ENCODE results near the gene MYH8. TPM values are rescaled to one million over a fixed set of nuclear protein-coding genes. Genes with fewer than 3 reads are reported as not detected.

Gene MYH8
- total and polyA plus RNA-seq, 4 experiments from 2014 or later, result not detected

- intact Hi-C loops (cut with micrococcal nuclease), result no loop called here
- H3K36me3 Mint-ChIP-seq, result no peaks in the 10 kb centered on the region
- CTCF ChIA-PET (ENCODE audit: partially characterized antibody), result no interaction called here
- Histone ChIP-seq H3K27ac (ENCODE audit: low read depth, low read length) (no peak overlapping the region), H3K4me3 (ENCODE audit: low read length in 2 of 2) (no peak overlapping the region), H3K36me3 (ENCODE audit: insufficient read depth, low read length) (no peaks in the 10 kb centered on the region), H3K9me3 (ENCODE audit: control insufficient read depth in 1 of 2, low read length in 2 of 2) (no peaks in the 10 kb centered on the region), H3K4me1 (ENCODE audit: insufficient read depth, low read length) (no peaks in the 10 kb centered on the region), H3K27me3 (ENCODE audit: insufficient read depth, low read length) (no peaks in the 10 kb centered on the region)
- H3K27ac Mint-ChIP-seq, result no peak overlapping the region
- peaks cover 7 to 13% of the 10 kb centered on the region in 2 donors for H3K27me3 Mint-ChIP-seq
- no peak for DNase-seq
- H3K9me3 Mint-ChIP-seq, result peaks cover 0 to 16% (median 5%) of the 10 kb centered on the region in 8 donors
- POLR2A ChIA-PET (ENCODE audit: partially characterized antibody), result no interaction called here
- no peaks in the 10 kb centered on the region for H3K4me1 Mint-ChIP-seq
- H3K4me3 Mint-ChIP-seq, result no peak overlapping the region
These were observed 18.1 kb upstream of the MYH8 start for GRCh38 chr17:10439816-10440215.

- Histone ChIP-seq H3K36me3 (ENCODE audit: insufficient read depth, low read length) (no peaks in the 10 kb centered on the region), H3K4me1 (ENCODE audit: insufficient read depth, low read length) (no peaks in the 10 kb centered on the region), H3K27ac (ENCODE audit: low read depth, low read length) (no peak overlapping the region), H3K4me3 (ENCODE audit: low read length in 2 of 2) (no peak overlapping the region), H3K27me3 (ENCODE audit: insufficient read depth, low read length) (no peaks in the 10 kb centered on the region), H3K9me3 (ENCODE audit: control insufficient read depth in 1 of 2, low read length in 2 of 2) (no peaks in the 10 kb centered on the region)
- POLR2A ChIA-PET (ENCODE audit: partially characterized antibody), result no interaction called here
- CTCF ChIA-PET (ENCODE audit: partially characterized antibody), result interaction anchor here (1.3 kb wide), 1 partner anchor 10 kb away, joined by 3 read pairs; no protein-coding TSS in a partner anchor
- peaks cover 0 to 32% (median 12%) of the 10 kb centered on the region in 8 donors for H3K9me3 Mint-ChIP-seq
- no peak for DNase-seq
- peaks cover 3 to 7% of the 10 kb centered on the region in 2 donors for H3K27me3 Mint-ChIP-seq
- no peak overlapping the region for H3K27ac Mint-ChIP-seq
- H3K36me3 Mint-ChIP-seq, result no peaks in the 10 kb centered on the region
- no peak overlapping the region for H3K4me3 Mint-ChIP-seq
- intact Hi-C loops (cut with micrococcal nuclease), result no loop called here
- H3K4me1 Mint-ChIP-seq, result no peaks in the 10 kb centered on the region
These were observed 13.3 kb upstream of the MYH8 start for GRCh38 chr17:10435096-10435495.

- CTCF ChIA-PET (ENCODE audit: partially characterized antibody), result no interaction called here
These were observed 7.8 kb upstream of the MYH8 start for GRCh38 chr17:10429421-10430045.

DNA sequence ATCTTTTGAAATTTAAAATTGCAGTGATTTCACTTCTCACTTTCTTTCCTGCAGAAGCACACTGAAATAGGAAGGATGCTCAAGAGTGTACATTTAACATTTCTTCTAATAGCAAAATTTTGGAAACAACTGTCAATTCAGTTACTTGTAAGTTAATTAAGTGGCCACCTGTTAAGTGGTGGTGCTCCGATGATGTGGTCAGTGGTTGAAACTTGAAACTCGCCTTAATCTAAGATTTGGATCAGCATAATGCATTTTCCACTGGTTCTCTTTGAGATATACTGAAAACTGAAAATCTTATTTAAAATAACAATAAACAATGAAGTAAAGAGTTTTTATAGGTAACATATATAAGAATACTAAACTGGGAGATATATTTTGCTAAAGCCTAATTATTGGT lies 7.0 kb upstream of the MYH8 start:
- Mint-ChIP-seq H3K9me3 (peaks cover 0 to 20% (median 6%) of the 10 kb centered on the region in 8 donors), H3K4me3 (no peak overlapping the region), H3K27ac (no peak overlapping the region), H3K36me3 (no peaks in the 10 kb centered on the region), H3K27me3 (peaks cover 0 to 2% of the 10 kb centered on the region in 2 donors), H3K4me1 (no peaks in the 10 kb centered on the region)
- Histone ChIP-seq H3K4me3 (ENCODE audit: low read length in 2 of 2) (no peak overlapping the region), H3K27me3 (ENCODE audit: insufficient read depth, low read length) (no peaks in the 10 kb centered on the region), H3K9me3 (ENCODE audit: control insufficient read depth in 1 of 2, low read length in 2 of 2) (no peaks in the 10 kb centered on the region), H3K4me1 (ENCODE audit: insufficient read depth, low read length) (no peaks in the 10 kb centered on the region), H3K36me3 (ENCODE audit: insufficient read depth, low read length) (no peaks in the 10 kb centered on the region), H3K27ac (ENCODE audit: low read depth, low read length) (no peak overlapping the region)
- DNase-seq, result no peak
- ChIA-PET CTCF (ENCODE audit: partially characterized antibody) (no interaction called here), POLR2A (ENCODE audit: partially characterized antibody) (no interaction called here)
- intact Hi-C loops (cut with micrococcal nuclease), result no loop called here

More at GRCh38 chr17:10429421-10430045, 7.8 kb upstream of the MYH8 start:
- no peak overlapping the region for H3K27ac ChIP-seq (ENCODE audit: low read depth, low read length)
- no peak for DNase-seq
- peaks cover 0 to 2% of the 10 kb centered on the region in 2 donors for H3K27me3 Mint-ChIP-seq
- no peaks in the 10 kb centered on the region for H3K36me3 Mint-ChIP-seq
- H3K27me3 ChIP-seq (ENCODE audit: insufficient read depth, low read length), result no peaks in the 10 kb centered on the region
- no peaks in the 10 kb centered on the region for H3K9me3 ChIP-seq (ENCODE audit: control insufficient read depth in 1 of 2, low read length in 2 of 2)
- no peaks in the 10 kb centered on the region for H3K36me3 ChIP-seq (ENCODE audit: insufficient read depth, low read length)
- H3K4me1 ChIP-seq (ENCODE audit: insufficient read depth, low read length), result no peaks in the 10 kb centered on the region
- POLR2A ChIA-PET (ENCODE audit: partially characterized antibody), result no interaction called here
- no peak overlapping the region for H3K27ac Mint-ChIP-seq
- no peaks in the 10 kb centered on the region for H3K4me1 Mint-ChIP-seq
- peaks cover 0 to 20% (median 6%) of the 10 kb centered on the region in 8 donors for H3K9me3 Mint-ChIP-seq
- intact Hi-C loops (cut with micrococcal nuclease), result no loop called here
- H3K4me3 ChIP-seq (ENCODE audit: low read length in 2 of 2), result no peak overlapping the region
- no peak overlapping the region for H3K4me3 Mint-ChIP-seq

- no peak overlapping the region for H3K27ac Mint-ChIP-seq
- POLR2A ChIA-PET (ENCODE audit: partially characterized antibody), result no interaction called here
- no peaks in the 10 kb centered on the region for H3K4me1 ChIP-seq (ENCODE audit: insufficient read depth, low read length)
- H3K9me3 Mint-ChIP-seq, result peaks cover 0 to 3% (median 0%) of the 10 kb centered on the region in 8 donors
- no peak overlapping the region for H3K4me3 Mint-ChIP-seq
- CTCF ChIA-PET (ENCODE audit: partially characterized antibody), result interaction anchor here (0.7 kb wide), 1 partner anchor 17 kb away, joined by 3 read pairs; no protein-coding TSS in a partner anchor
- H3K27me3 ChIP-seq (ENCODE audit: insufficient read depth, low read length), result no peaks in the 10 kb centered on the region
- H3K36me3 ChIP-seq (ENCODE audit: insufficient read depth, low read length), result no peaks in the 10 kb centered on the region
- H3K36me3 Mint-ChIP-seq, result no peaks in the 10 kb centered on the region
- no peak overlapping the region for H3K4me3 ChIP-seq (ENCODE audit: low read length in 2 of 2)
- DNase-seq, result no peak
- H3K9me3 ChIP-seq (ENCODE audit: control insufficient read depth in 1 of 2, low read length in 2 of 2), result no peaks in the 10 kb centered on the region
- H3K27me3 Mint-ChIP-seq, result peaks cover 0 to 2% of the 10 kb centered on the region in 2 donors
- no peaks in the 10 kb centered on the region for H3K4me1 Mint-ChIP-seq
- no peak overlapping the region for H3K27ac ChIP-seq (ENCODE audit: low read depth, low read length)
- intact Hi-C loops (cut with micrococcal nuclease), result no loop called here
These were observed 539 bp downstream of the MYH8 start for GRCh38 chr17:10421211-10421610.

GRCh38 chr17:10420811-10421210 lies 939 bp downstream of the MYH8 start:
- Mint-ChIP-seq H3K27ac (no peak overlapping the region), H3K4me1 (no peaks in the 10 kb centered on the region), H3K9me3 (peaks cover 0 to 3% (median 0%) of the 10 kb centered on the region in 8 donors), H3K27me3 (peaks cover 2 to 3% of the 10 kb centered on the region in 2 donors), H3K36me3 (no peaks in the 10 kb centered on the region), H3K4me3 (no peak overlapping the region)
- Histone ChIP-seq H3K27me3 (ENCODE audit: insufficient read depth, low read length) (no peaks in the 10 kb centered on the region), H3K27ac (ENCODE audit: low read depth, low read length) (no peak overlapping the region), H3K36me3 (ENCODE audit: insufficient read depth, low read length) (no peaks in the 10 kb centered on the region), H3K9me3 (ENCODE audit: control insufficient read depth in 1 of 2, low read length in 2 of 2) (no peaks in the 10 kb centered on the region), H3K4me3 (ENCODE audit: low read length in 2 of 2) (no peak overlapping the region), H3K4me1 (ENCODE audit: insufficient read depth, low read length) (no peaks in the 10 kb centered on the region)
- intact Hi-C loops (cut with micrococcal nuclease), result no loop called here
- DNase-seq, result no peak
- ChIA-PET POLR2A (ENCODE audit: partially characterized antibody) (no interaction called here), CTCF (ENCODE audit: partially characterized antibody) (no interaction called here)

- ChIA-PET POLR2A (ENCODE audit: partially characterized antibody) (no interaction called here), CTCF (ENCODE audit: partially characterized antibody) (no interaction called here)
- Mint-ChIP-seq H3K27me3 (peaks cover 3 to 5% of the 10 kb centered on the region in 2 donors), H3K9me3 (no peaks in the 10 kb centered on the region), H3K36me3 (no peaks in the 10 kb centered on the region), H3K4me1 (no peaks in the 10 kb centered on the region), H3K27ac (no peak overlapping the region), H3K4me3 (no peak overlapping the region)
- Histone ChIP-seq H3K9me3 (ENCODE audit: control insufficient read depth in 1 of 2, low read length in 2 of 2) (no peaks in the 10 kb centered on the region), H3K27me3 (ENCODE audit: insufficient read depth, low read length) (no peaks in the 10 kb centered on the region), H3K4me3 (ENCODE audit: low read length in 2 of 2) (no peak overlapping the region), H3K4me1 (ENCODE audit: insufficient read depth, low read length) (no peaks in the 10 kb centered on the region), H3K36me3 (ENCODE audit: insufficient read depth, low read length) (no peaks in the 10 kb centered on the region), H3K27ac (ENCODE audit: low read depth, low read length) (no peak overlapping the region)
- DNase-seq, result no peak
- intact Hi-C loops (cut with micrococcal nuclease), result no loop called here
These were observed 4.3 kb downstream of the MYH8 start for GRCh38 chr17:10417431-10417830.

Data from CD4-positive, alpha-beta memory T cell (primary cell).